ENCODE measurements around the gene CCDC88C. TPM values are rescaled to one million over a fixed set of nuclear protein-coding genes. Genes with fewer than 3 reads are reported as not detected.
"Not testable (repeated sequence)": the region's sequence is repeated elsewhere in the genome, so short reads cannot be mapped to it uniquely, and the experiment has no call there.

Gene CCDC88C
- total RNA-seq, 2 donors from 2014 or later = 4.0 to 4.4 TPM

DNA sequence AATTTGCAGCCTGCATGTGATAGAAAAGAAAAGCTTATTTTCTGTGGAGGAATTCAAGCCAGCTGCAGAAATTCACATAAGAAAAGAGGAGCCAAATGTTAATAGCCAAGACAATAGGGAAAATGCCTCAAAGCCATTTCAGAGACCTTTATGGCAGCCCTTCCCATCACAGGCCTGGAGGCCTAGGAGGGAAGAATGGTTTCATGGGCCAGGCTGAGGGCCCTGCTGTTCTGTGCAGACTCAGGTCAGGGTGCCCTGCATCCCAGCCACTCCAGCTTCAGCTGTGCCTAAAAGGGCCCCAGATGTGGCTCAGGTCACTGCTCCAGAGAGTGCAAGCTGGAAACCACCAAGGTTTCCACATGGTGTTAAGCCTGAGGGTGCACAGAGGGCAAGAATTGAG is 21.2 kb upstream of the CCDC88C start:
- Histone ChIP-seq H3K4me3 (no peak overlapping the region), H3K27me3 (no peaks in the 10 kb centered on the region), H3K9me3 (no peaks in the 10 kb centered on the region), H3K36me3 (no peaks in the 10 kb centered on the region), H3K4me1 (no peaks in the 10 kb centered on the region), H3K27ac (no peak overlapping the region)
- DNase-seq (ENCODE audit: low spot score) = no peak
- TF ChIP-seq, protein P1, sequence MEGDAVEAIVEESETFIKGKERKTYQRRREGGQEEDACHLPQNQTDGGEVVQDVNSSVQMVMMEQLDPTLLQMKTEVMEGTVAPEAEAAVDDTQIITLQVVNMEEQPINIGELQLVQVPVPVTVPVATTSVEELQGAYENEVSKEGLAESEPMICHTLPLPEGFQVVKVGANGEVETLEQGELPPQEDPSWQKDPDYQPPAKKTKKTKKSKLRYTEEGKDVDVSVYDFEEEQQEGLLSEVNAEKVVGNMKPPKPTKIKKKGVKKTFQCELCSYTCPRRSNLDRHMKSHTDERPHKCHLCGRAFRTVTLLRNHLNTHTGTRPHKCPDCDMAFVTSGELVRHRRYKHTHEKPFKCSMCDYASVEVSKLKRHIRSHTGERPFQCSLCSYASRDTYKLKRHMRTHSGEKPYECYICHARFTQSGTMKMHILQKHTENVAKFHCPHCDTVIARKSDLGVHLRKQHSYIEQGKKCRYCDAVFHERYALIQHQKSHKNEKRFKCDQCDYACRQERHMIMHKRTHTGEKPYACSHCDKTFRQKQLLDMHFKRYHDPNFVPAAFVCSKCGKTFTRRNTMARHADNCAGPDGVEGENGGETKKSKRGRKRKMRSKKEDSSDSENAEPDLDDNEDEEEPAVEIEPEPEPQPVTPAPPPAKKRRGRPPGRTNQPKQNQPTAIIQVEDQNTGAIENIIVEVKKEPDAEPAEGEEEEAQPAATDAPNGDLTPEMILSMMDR (IDR thresholded peaks at IDR 0.05) = no peak

DNA sequence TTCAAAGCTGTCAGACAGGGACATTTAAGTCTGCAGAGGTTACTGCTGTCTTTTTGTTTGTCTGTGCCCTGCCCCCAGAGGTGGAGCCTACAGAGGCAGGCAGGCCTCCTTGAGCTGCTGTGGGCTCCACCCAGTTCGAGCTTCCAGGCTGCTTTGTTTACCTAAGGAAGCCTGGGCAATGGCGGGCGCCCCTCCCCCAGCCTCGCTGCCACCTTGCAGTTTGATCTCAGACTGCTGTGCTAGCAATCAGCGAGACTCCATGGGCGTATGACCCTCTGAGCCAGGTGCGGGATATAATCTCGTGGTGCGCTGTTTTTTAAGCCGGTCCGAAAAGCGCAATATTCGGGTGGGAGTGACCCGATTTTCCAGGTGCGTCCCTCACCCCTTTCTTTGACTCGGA is 18.6 kb upstream of the CCDC88C start:
- H3K9me3 ChIP-seq; H3K4me3 ChIP-seq; H3K27me3 ChIP-seq; H3K4me1 ChIP-seq; DNase-seq (ENCODE audit: low spot score); H3K27ac ChIP-seq; H3K36me3 ChIP-seq: not testable (repeated sequence)

DNA sequence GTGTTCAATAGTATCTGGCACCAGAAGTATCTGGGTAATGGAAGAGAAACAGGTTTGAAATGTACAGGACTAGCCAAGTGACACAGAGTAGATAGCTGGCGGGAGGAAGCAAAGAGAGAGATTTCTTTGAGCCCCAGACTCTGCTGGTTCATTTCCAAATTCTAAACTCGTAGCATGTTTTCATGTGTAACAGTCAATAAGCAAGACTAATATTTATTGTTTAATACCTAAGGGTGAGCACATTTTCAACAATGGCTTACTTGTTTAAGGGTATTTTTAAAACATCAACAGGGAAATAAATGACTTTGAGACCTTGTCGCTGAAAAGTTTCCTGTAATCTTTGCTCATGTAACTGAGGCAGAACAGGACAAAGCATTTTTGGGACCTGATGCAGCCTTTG is 11.8 kb upstream of the CCDC88C start:
- TF ChIP-seq, protein P1 (IDR thresholded peaks at IDR 0.05) = no peak
- Histone ChIP-seq H3K27ac (no peak overlapping the region), H3K9me3 (no peaks in the 10 kb centered on the region), H3K27me3 (no peaks in the 10 kb centered on the region), H3K4me3 (no peak overlapping the region), H3K4me1 (no peaks in the 10 kb centered on the region), H3K36me3 (no peaks in the 10 kb centered on the region)
- DNase-seq (ENCODE audit: low spot score) = no peak

DNA sequence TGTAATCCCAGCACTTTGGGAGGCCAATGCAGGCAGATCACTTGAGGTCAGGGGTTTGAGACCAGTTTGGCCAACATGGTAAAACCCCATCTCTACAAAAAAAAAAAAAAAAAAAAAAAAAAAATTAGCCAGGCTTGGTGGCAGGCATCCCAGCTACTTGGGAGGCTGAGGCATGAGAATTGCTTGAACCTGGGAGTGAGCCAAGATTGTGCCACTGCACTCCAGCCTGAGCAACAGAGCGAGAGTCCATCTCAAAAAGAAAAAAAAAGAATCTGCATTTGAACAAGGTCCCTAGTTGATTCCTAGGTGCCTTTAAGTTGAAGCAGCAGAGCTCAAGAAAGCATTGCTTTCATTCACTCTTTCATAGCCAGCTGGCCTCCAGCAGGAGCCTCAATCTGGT is 11.3 kb upstream of the CCDC88C start:
- DNase-seq (ENCODE audit: low spot score); H3K27ac ChIP-seq; H3K9me3 ChIP-seq; H3K27me3 ChIP-seq; H3K36me3 ChIP-seq; H3K4me3 ChIP-seq; H3K4me1 ChIP-seq: not testable (repeated sequence)

DNA sequence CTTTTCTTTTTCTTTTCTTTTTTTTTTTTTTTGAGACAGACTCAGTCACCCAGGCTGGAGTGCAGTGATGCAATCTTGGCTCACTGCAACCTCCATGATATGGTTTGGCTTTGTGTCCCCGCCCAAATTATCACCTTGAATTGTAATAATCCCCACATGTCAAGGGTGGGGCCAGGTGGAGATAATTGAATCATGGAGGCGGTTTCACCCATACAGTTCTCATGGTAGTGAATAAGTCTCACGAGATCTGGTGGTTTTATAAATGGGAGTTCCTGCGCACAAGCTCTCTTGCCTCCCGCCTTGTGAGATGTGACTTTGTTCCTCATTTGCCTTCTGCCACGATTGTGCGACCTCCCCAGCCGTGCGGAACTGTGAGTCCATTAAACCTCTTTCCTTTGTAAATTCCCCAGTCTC is 7.9 kb upstream of the CCDC88C start:
- not testable (repeated sequence) for H3K9me3 ChIP-seq; H3K4me1 ChIP-seq; DNase-seq (ENCODE audit: low spot score); H3K4me3 ChIP-seq; H3K36me3 ChIP-seq; H3K27me3 ChIP-seq; H3K27ac ChIP-seq

DNA sequence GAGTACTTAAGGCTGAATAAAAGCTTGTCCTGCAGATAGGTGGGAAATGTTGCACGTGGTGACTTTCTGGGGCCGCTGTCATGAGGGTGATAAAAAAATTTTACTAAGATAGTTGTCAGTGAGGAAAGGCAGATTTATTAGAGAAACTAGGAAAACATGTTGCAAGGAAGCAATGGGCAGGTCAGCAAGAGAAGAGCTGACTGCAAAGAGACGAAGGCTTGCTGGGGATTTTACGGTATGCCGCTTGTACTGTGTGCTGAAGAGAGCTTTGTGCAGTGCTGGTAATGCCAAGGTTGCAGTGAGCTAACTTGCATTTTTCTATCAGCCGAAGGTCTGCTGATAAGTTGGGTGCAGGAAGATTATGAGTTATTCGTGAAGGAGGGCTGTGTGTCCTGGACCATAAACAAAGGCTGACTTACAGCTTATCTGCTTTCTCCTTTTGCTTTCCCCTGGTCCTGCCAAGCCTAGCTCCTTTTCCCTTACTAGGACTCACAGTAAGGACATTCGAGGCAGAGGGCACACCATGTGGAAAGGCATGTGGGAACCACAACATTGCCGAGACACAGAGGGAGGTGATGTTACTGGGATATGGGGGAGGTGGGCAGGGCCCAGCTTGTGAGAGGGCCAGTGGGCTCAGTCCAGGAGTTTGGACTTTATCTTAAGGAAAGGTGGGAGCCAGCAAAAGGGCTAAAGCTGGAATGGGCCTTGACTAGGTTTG is 7.4 kb upstream of the CCDC88C start:
- no peak for DNase-seq (ENCODE audit: low spot score)
- H3K27ac ChIP-seq = no peak overlapping the region
- no peaks in the 10 kb centered on the region for H3K4me1 ChIP-seq
- no peaks in the 10 kb centered on the region for H3K9me3 ChIP-seq
- no peaks in the 10 kb centered on the region for H3K27me3 ChIP-seq
- no peak overlapping the region for H3K4me3 ChIP-seq
- TF ChIP-seq, protein P1 (IDR thresholded peaks at IDR 0.05) = no peak
- no peaks in the 10 kb centered on the region for H3K36me3 ChIP-seq

DNA sequence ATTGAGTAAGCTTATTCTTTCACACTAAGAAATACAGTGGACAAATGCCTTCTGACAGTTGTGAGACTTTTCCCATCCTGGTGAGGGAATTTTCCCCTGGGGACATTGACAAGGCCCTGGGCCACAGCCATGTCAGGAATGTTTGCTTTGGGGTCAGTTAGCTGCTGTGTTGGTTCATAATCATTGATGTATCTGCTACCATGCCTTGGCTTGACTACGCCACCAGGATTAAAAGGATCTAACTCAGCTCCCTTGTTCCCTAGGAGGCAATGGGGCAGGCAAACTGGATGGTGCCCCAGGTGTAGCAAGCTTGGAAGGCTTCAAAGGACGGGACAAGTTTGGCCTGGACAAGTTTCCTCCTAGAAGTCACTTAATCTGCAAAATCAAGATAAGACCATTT is 3.1 kb upstream of the CCDC88C start:
- H3K4me1 ChIP-seq = peaks cover 0 to 23% of the 10 kb centered on the region in 2 donors
- no peaks in the 10 kb centered on the region for H3K9me3 ChIP-seq
- H3K27ac ChIP-seq = no peak overlapping the region
- no peaks in the 10 kb centered on the region for H3K27me3 ChIP-seq
- DNase-seq (ENCODE audit: low spot score) = peak; percentile 50
- no peaks in the 10 kb centered on the region for H3K36me3 ChIP-seq
- no peak overlapping the region for H3K4me3 ChIP-seq
- TF ChIP-seq, protein P1 (IDR thresholded peaks at IDR 0.05) = no peak

Measured in right atrium auricular region (tissue), 2 donors.